Large intestine (tissue), 3 donors: ENCODE measurements around the gene TNNC2. TPM values are rescaled to one million over a fixed set of nuclear protein-coding genes. Genes with fewer than 3 reads are reported as not detected.

Experiments used
- DNase-seq, 2 donors: peaks; one replicate each; pipeline versions ENCODE4 v3.0.0 to v3.0.0-alpha.2; 2013
- H3K27ac ChIP-seq: one replicate; pipeline ENCODE4 v1.5.1; 2013; ENCODE audit warnings: low read length
- H3K27me3 ChIP-seq: 2 replicates; pipeline ENCODE4 v1.6.1; 2013; ENCODE audit warnings: low read length; ENCODE audit not compliant: control insufficient read depth, insufficient read depth
- H3K36me3 ChIP-seq: 2 replicates; pipeline ENCODE4 v1.6.1; 2013; ENCODE audit warnings: low read length; ENCODE audit not compliant: control insufficient read depth, insufficient read depth
- H3K4me1 ChIP-seq: one replicate; pipeline ENCODE4 v1.6.1; 2013; ENCODE audit warnings: low read length; ENCODE audit not compliant: control insufficient read depth, insufficient read depth
- H3K4me3 ChIP-seq: one replicate; pipeline ENCODE4 v1.5.1; 2013; ENCODE audit warnings: low read length
- H3K9me3 ChIP-seq: one replicate; pipeline ENCODE4 v1.6.1; 2013; ENCODE audit warnings: mild to moderate bottlenecking, low read depth, low read length, moderate library complexity; ENCODE audit not compliant: control insufficient read depth
- WGBS: methylation state at CpG from one replicate; pipeline ENCODE4 v1.1.5; 2013; ENCODE audit warnings: low lambda C conversion rate; ENCODE audit not compliant: insufficient coverage; 5-methylcytosine and 5-hydroxymethylcytosine counted together
- polyA plus RNA-seq: library from polyadenylated mRNA; unstranded; fragments of 120-200 nt; gene quantifications from one replicate; pipeline ENCODE4 v1.2.1, GENCODE V29; 2013

The TNNC2 gene
- polyA plus RNA-seq, 1 donor: 10.9 TPM

DNA sequence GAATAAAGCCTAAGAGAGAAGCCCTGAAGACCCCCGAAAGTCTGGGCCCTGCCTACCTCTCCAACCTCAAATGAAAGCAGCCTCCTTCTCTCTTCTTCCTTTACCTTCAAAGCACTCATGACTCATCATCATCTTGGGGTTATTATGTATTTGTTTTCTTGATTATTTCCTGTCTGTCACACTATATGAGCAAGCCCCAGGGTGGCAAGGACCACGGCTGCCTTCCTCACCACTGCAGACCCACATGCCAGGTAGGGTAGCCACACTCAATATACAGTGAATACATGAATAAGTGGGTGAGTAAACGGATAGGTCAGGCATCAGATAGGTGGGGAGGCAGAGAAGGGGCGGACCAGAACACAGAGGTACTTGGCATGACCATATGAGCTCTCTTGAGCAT, 44.2 kb downstream of the TNNC2 start:
- H3K27ac ChIP-seq: no peak overlapping the region
- no peaks in the 10 kb centered on the region for H3K4me1 ChIP-seq
- H3K27me3 ChIP-seq: no peaks in the 10 kb centered on the region
- no peak overlapping the region for H3K4me3 ChIP-seq
- WGBS: no CpG with 5 or more reads among the region's 4 CpGs
- DNase-seq: no peak
- H3K36me3 ChIP-seq: no peaks in the 10 kb centered on the region
- H3K9me3 ChIP-seq: no peaks in the 10 kb centered on the region

DNA sequence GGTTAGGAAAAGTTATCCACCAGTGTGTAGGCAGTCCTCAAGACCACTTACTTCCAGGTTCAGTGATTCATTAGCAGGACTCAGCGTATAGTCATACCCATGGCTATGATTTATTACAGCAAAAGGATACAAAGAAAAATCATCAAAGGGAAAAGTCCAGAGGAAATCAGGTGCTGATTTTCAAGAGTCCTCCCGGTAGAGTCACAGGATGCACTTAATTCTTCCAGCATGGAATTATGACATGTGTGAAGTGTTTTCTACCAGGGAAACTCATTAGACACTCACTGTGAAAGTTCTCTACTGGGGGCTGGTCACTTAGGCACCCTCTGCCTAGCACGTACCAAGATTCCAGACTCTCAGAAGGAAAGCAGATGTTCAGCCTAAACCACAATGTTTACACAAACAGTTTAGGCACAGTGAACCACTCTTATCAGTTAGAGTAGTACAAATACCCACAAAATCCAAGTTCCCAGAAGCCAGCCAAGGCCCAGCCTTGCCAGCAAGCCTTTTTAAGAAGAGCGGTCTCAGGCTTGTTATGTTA, 45.7 kb downstream of the TNNC2 start:
- Histone ChIP-seq H3K27ac (no peak overlapping the region), H3K27me3 (peaks cover 3% of the 10 kb centered on the region), H3K9me3 (no peaks in the 10 kb centered on the region), H3K4me3 (no peak overlapping the region), H3K4me1 (no peaks in the 10 kb centered on the region), H3K36me3 (no peaks in the 10 kb centered on the region)
- WGBS: 80% methylated on average over 1 of the region's 4 CpGs
- no peak for DNase-seq

DNA sequence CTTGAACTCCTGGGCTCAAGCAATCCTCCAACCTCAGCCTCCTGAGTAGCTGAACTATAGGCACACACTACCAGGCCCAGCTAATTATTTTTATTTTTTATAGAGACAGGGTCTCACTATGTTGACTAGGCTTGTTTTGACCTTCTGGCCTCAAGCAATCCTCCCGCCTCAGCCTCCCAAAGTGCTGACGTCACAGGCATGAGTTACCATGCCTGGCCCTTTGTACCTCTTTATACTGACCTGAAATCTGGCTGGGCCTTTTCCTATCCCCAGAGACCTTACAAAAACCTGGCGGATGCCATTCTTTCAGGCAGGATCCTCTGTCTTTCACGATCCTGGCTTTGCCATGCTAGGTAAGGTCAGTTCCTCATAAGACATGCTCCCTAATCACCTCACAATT, 47.0 kb downstream of the TNNC2 start:
- no CpG with 5 or more reads among the region's 4 CpGs for WGBS
- no peak overlapping the region for H3K27ac ChIP-seq
- H3K4me3 ChIP-seq: no peak overlapping the region
- H3K27me3 ChIP-seq: peaks cover 3% of the 10 kb centered on the region
- H3K9me3 ChIP-seq: no peaks in the 10 kb centered on the region
- DNase-seq: no peak
- H3K4me1 ChIP-seq: no peaks in the 10 kb centered on the region
- H3K36me3 ChIP-seq: no peaks in the 10 kb centered on the region

DNA sequence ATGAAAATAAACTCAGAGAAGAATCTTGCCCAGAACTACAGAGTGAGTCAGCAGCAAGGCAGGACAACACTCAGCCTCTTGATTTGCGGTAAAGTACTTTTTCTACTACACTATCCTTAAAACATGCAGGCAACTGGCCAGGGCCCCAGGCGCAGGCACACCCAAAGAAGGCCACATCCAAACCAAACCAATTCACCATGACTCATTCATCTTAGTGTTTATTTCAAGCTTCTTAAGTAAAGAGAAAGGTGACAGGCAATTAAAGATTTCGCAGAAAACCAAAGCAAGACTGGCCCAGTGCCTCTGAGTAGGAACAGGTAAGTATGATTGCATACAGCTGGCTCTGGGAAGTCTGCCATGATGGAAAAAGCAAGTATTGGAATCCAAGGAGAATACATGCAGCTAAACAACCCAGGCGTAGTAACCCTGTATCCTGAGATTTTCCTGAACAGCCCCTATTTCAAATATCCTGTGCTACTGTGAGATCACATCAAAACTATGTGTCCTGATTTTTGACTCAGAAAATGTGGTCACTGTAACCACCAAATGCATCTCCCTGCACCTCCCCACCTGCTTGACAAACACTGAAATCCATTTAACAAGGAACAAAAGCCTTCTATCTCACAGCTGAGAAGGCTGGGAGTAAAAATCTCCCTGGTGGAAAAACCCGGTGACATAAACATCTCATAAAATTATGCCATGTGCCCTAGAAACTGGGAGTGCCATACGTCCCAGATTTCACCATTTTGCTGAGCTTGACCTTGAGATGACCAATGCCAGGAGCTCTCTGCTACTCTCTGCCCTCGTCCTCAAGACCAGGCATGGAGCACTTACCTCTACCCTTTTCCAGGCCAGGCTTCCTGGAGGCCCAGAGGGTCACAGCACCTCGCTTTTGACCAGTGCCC, 47.8 kb downstream of the TNNC2 start:
- H3K4me1 ChIP-seq: no peaks in the 10 kb centered on the region

DNA sequence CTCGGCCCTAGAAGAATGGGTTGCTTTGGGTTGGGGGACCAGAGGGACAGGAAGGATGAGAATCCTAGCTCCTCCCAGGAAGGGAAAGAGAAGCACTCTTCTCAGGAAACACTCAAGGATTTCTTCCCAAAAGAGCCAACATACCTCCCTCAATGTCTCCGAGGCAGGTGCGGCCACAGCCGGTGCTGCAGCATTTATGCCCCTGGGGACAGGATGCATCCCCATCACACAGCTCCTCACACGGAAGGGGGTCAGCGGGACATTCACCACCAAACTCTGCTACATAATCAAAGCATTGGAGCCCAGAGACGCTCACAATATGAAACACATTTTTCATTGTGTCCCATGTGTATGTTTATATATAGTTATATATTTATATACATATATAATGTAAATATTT, 50.2 kb downstream of the TNNC2 start:
- WGBS: no CpG with 5 or more reads among the region's 7 CpGs
- no peak overlapping the region for H3K27ac ChIP-seq
- H3K4me1 ChIP-seq: no peaks in the 10 kb centered on the region
- DNase-seq: no peak
- H3K27me3 ChIP-seq: peaks cover 3% of the 10 kb centered on the region
- no peak overlapping the region for H3K4me3 ChIP-seq
- no peaks in the 10 kb centered on the region for H3K9me3 ChIP-seq
- H3K36me3 ChIP-seq: no peaks in the 10 kb centered on the region

More for the DNA sequence above, 47.8 kb downstream of the TNNC2 start:
- peak; percentile 39 to 43 for DNase-seq
- H3K27ac ChIP-seq: peak overlapping the region; percentile 18
- H3K4me3 ChIP-seq: no peak overlapping the region
- no peaks in the 10 kb centered on the region for H3K36me3 ChIP-seq
- H3K27me3 ChIP-seq: peaks cover 3% of the 10 kb centered on the region
- WGBS: no CpG with 5 or more reads among the region's 8 CpGs
- no peaks in the 10 kb centered on the region for H3K9me3 ChIP-seq

DNA sequence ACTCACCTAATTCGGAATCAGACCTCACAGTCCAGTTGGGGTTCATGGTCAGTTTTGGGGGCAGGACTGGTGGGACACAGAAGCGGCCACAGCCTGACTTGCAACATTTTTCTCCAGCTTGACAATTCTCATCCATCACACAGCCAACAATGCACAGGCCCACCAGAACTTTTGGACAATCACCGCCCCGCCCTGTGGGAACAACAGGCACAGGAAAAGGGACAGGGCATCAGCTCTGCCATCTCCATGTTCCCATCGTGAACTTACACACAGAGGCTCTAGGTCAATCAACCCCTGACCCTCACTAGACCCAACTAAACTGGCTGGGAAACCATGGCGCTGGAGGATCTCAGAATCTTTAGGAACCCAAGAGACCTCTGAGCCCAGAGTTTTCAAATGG, 51.7 kb downstream of the TNNC2 start:
- H3K4me1 ChIP-seq: peaks cover 4% of the 10 kb centered on the region
- no CpG with 5 or more reads among the region's 6 CpGs for WGBS
- no peak overlapping the region for H3K4me3 ChIP-seq
- no peaks in the 10 kb centered on the region for H3K36me3 ChIP-seq
- H3K27ac ChIP-seq: no peak overlapping the region
- peaks cover 3% of the 10 kb centered on the region for H3K27me3 ChIP-seq
- no peaks in the 10 kb centered on the region for H3K9me3 ChIP-seq
- DNase-seq: no peak

DNA sequence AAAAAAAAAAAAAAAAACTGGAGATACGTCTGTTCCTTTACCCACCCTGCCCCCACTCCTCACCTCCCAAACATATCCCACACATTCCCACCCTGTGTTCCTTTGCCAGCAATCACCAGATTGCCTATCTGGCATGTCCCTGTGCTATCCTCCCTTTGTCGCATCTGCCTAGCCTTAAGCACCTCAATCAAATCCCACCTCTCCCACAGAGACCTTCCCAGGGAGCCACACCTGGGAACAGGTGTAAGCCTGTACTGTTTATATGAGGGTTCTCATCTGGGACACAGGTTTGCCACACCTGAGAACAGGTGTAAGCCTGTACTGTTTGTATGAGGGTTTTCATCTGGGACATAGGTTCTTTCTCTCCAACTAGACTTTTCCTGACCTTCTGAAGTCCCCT, 52.2 kb downstream of the TNNC2 start:
- peak in 1 of 2 donors; percentile 9 for DNase-seq
- Histone ChIP-seq H3K27ac (no peak overlapping the region), H3K9me3 (no peaks in the 10 kb centered on the region)

More for the DNA sequence above, 52.2 kb downstream of the TNNC2 start:
- Histone ChIP-seq H3K4me3 (no peak overlapping the region), H3K4me1 (peaks cover 4% of the 10 kb centered on the region), H3K36me3 (no peaks in the 10 kb centered on the region), H3K27me3 (peaks cover 3% of the 10 kb centered on the region)
- no CpG with 5 or more reads among the region's 2 CpGs for WGBS

Other genes with a start within 250 kb of the TNNC2 start
- gene WFDC8, start 248.0 kb downstream of the TNNC2 start, polyA plus RNA-seq: not detected
- not detected for gene WFDC10A, start 197.6 kb downstream of the TNNC2 start, polyA plus RNA-seq
- not detected for gene WFDC9, start 196.0 kb downstream of the TNNC2 start, polyA plus RNA-seq
- not detected for gene WFDC11, start 157.1 kb downstream of the TNNC2 start, polyA plus RNA-seq
- gene WFDC13, start 125.3 kb downstream of the TNNC2 start, polyA plus RNA-seq: not detected
- gene WFDC10B, start 122.3 kb downstream of the TNNC2 start, polyA plus RNA-seq: not detected
- not detected for gene SPINT4, start 105.0 kb downstream of the TNNC2 start, polyA plus RNA-seq
- gene WFDC3, start 35.4 kb downstream of the TNNC2 start, polyA plus RNA-seq: 0.57 TPM
- gene DNTTIP1, start 35.4 kb downstream of the TNNC2 start, polyA plus RNA-seq: 27.1 TPM
- 35.6 TPM for gene UBE2C, start 14.7 kb downstream of the TNNC2 start, polyA plus RNA-seq
- gene SNX21, start 6.5 kb upstream of the TNNC2 start, polyA plus RNA-seq: 11.1 TPM
- gene ACOT8, start 30.1 kb upstream of the TNNC2 start, polyA plus RNA-seq: 26.5 TPM
- 6.5 TPM for gene ZSWIM3, start 30.3 kb upstream of the TNNC2 start, polyA plus RNA-seq
- 17.3 TPM for gene ZSWIM1, start 53.9 kb upstream of the TNNC2 start, polyA plus RNA-seq
- 17.3 TPM for gene SPATA25, start 60.3 kb upstream of the TNNC2 start, polyA plus RNA-seq
- 15.6 TPM for gene NEURL2, start 63.9 kb upstream of the TNNC2 start, polyA plus RNA-seq
- 851 TPM for gene CTSA, start 64.0 kb upstream of the TNNC2 start, polyA plus RNA-seq
- 25.2 TPM for gene PLTP, start 84.8 kb upstream of the TNNC2 start, polyA plus RNA-seq
- 28.1 TPM for gene PCIF1, start 107.4 kb upstream of the TNNC2 start, polyA plus RNA-seq
- gene ZNF335, start 144.9 kb upstream of the TNNC2 start, polyA plus RNA-seq: 13.4 TPM
- gene MMP9, start 181.6 kb upstream of the TNNC2 start, polyA plus RNA-seq: 1.6 TPM
- 3.5 TPM for gene SLC12A5, start 201.9 kb upstream of the TNNC2 start, polyA plus RNA-seq